NAMALWA (cell line): ENCODE data around the gene CBX1.
"Not testable (repeated sequence)": the region's sequence is repeated elsewhere in the genome, so short reads cannot be mapped to it uniquely, and the experiment has no call there.

Experiments
- DNase-seq: peaks from one replicate; pipeline ENCODE4 v3.0.0-alpha.2; 2015; ENCODE audit warnings: low spot score

Gene CBX1

DNA sequence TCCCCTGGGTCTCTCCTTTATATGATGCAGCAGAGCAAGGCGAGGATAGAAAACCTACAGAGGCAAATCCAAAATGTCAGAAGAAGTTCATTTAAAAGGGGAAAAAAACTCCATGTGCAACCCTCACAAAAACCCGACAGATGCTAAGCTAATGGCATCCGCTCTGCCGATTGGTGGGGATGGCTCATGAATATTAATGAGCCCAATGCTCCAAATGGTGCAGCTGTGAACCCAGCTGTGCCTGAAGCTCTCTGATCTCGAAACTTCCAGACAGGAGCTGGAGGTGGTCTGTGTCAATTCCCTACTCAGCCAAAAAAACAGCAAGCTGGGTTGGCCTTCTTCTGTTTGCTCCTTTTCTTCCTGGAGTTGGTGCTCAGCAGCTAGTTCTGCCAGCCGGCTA lies 21.8 kb upstream of the CBX1 start:
- no peak for DNase-seq

DNA sequence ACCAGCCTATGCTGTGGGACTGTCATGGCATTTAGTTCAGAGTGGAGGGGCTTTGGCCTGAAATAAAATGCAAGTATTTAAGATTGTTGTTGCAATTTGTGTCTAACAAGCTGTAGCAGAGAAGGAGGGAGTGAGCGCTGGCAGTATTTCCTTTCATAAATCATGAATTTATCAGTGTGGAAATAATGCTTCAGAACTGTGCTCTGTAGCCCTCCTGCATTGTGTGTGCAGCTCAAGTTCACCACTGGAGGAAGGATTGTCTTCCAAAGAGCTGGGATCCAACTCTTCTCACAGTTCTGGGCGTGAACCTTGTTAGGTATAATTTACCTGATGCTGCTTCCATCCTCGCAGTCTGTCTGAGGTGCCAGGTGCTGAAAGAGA lies 21.4 kb upstream of the CBX1 start:
- no peak for DNase-seq

- DNase-seq = no peak
Measured at GRCh38 chr17:48121923-48122664, 20.8 kb upstream of the CBX1 start.

GRCh38 chr17:48113201-48113676 lies 12.0 kb upstream of the CBX1 start:
- DNase-seq = peak; percentile 39

DNA sequence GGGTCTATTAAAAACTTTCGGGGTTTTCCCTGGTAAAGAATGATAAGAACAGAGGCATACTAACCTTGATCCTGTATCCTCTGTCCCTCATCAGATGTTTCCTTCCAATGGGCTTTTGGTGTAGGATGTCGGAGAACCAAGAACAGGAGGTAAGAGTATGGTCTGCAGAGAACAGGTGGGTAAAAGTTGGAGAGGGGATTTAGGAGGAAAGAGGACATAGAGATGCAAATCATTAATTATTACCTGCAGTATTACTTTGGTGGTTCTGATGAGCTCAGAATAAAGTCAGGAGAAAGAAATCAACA lies 10.6 kb upstream of the CBX1 start:
- no peak for DNase-seq

- no peak for DNase-seq
Measured at GRCh38 chr17:48110761-48111160, 9.5 kb upstream of the CBX1 start.

- peak; percentile 92 for DNase-seq
Measured at GRCh38 chr17:48107137-48108055, 6.1 kb upstream of the CBX1 start, which contains the start of gene SNX11. Gene SNX11 (plus strand): TSS chr17:48107766. CDS start chr17:48112044, 4,278 bp downstream.

- no peak for DNase-seq
Measured at GRCh38 chr17:48106802-48107136, 5.5 kb upstream of the CBX1 start.

DNA sequence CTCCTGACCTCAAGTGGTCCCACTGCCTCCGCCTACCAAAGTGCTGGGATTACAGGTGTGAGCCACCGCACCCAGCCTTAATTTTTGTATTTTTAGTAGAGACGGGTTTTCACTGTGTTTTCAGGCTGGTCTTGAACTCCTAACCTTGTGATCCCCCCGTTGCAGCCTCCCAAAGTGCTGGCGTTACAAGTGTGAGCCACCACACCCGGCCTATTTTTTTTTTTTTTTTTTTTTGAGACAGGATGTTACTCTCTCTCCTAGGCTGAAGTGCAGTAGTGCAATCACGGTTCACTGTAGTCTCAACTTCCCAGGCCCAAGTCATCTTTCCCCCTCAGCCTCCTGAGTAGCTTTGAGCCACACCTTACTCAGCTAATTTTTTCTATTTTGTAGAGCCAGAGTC lies 3.2 kb upstream of the CBX1 start:
- no peak for DNase-seq

GRCh38 chr17:48102798-48103715 lies 1.8 kb upstream of the CBX1 start:
- peak; percentile 76 for DNase-seq

GRCh38 chr17:48102043-48102750 lies 919 bp upstream of the CBX1 start:
- DNase-seq = no peak

- DNase-seq = no peak
Measured at GRCh38 chr17:48100591-48101011, 677 bp downstream of the CBX1 start.

- DNase-seq = no peak
Measured at GRCh38 chr17:48100160-48100559, 1.1 kb downstream of the CBX1 start.

DNA sequence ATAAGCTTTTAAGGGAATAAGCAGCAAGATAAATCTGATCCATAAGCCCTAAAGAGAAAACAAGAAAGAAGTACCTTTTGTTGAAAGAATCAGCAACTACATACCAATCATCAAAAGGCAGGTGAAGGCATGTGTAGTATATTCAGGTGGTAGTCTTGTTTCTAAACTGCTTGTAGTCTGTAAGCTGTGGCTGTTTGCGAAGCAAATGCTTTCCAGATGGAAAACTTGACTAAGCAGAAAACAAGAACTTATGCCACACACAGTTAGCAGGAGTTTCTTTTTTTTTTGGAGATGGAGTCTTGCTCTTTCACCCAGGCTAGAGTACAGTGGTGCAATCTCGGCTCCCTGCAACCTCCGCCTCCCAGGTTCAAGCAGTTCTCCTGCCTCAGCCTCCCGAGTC lies 5.7 kb downstream of the CBX1 start:
- DNase-seq = no peak

GRCh38 chr17:48093341-48094045 lies 7.8 kb downstream of the CBX1 start:
- DNase-seq = no peak

GRCh38 chr17:48084932-48085331 lies 16.3 kb downstream of the CBX1 start:
- DNase-seq = no peak

- no peak for DNase-seq
Measured at GRCh38 chr17:48081858-48082257, 19.4 kb downstream of the CBX1 start.

DNA sequence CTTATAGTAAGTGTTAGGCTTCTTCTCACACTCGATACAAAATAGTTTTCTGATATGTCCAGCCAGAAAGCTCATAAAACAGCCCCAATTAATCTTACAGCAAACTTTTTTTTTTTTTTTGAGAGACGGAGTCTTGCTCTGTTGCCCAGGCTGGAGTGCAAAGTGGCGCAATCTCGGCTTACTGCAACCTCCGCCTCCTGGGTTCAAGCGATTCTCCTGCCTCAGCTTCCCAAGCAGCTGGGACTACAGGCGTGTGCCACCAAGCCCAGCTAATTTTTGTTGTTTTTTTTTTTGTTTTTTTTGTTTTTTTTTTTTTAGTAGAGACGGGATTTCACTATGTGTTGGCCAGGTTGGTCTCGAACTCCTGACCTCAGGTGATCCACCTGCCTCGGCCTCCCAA lies 24.1 kb downstream of the CBX1 start:
- DNase-seq = not testable (repeated sequence)

GRCh38 chr17:48074322-48075081 lies 26.8 kb downstream of the CBX1 start:
- peak; percentile 83 for DNase-seq

DNA sequence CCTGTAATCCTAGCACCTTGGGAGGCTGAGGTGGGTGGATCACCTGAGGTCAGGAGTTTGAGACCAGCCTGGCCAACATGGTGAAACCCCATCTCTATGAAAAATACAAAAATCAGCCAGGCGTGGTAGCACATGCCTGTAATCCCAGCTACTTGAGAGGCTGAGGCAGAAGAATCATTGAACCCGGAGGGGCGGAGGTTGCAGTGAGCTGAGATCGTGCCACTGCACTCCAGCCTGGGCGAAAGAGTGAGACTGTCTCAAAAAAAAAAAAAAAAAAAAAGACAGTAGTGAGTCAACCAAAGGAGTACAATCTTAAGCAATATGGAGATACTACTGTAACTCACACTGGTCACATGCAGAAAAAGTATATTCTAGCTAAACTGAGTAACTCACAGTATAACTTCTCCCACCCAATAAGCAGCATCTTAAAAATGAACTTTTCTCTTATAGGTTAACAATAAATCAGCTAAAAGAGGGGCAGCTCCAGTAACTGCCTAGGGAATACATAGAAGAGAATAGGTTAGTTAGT lies 27.6 kb downstream of the CBX1 start:
- not testable (repeated sequence) for DNase-seq
